Stimulated activated CD8-positive, alpha-beta memory T cell treated with anti-CD3 and anti-CD28 coated beads, Interleukin-4, amount 100 ng/mL, for 24 hours (primary cell): Measurements from ENCODE around the gene DDX47.
"Not testable (repeated sequence)": the region's sequence is repeated elsewhere in the genome, so short reads cannot be mapped to it uniquely, and the experiment has no call there.

Source experiments
- DNase-seq: peaks from one replicate; pipeline ENCODE4 v3.0.0-alpha.2; 2020; ENCODE audit warnings: low read depth

Gene DDX47

GRCh38 chr12:12796928-12797793, 16.0 kb upstream of the DDX47 start:
- no peak for DNase-seq

DNA sequence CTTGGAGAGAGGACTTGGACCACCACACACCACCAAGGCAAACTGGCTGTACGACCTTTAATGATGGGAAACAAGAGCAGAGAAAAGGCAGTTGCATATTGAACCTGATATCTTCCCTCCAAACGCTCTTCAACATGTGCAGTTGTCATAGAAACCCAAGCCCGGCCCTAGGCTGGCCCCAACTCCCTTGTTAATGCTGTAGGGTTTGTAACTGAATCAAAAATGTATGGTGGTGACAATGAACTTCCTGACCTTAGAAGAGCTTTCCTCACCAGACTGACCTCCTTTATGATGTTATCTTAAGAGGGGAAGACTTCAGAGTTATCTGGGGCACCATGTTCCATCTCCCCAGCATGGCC, 15.4 kb upstream of the DDX47 start:
- no peak for DNase-seq

- DNase-seq, result no peak
Observed at GRCh38 chr12:12798480-12798879, 14.7 kb upstream of the DDX47 start.

GRCh38 chr12:12799163-12799920, 13.8 kb upstream of the DDX47 start:
- DNase-seq, result no peak

GRCh38 chr12:12800406-12801180, 12.6 kb upstream of the DDX47 start:
- DNase-seq, result no peak

GRCh38 chr12:12801656-12802055, 11.5 kb upstream of the DDX47 start:
- DNase-seq, result not testable (repeated sequence)

GRCh38 chr12:12803186-12803585, 10.0 kb upstream of the DDX47 start:
- no peak for DNase-seq

GRCh38 chr12:12804011-12804410, 9.1 kb upstream of the DDX47 start:
- DNase-seq, result no peak

GRCh38 chr12:12804432-12804886, 8.7 kb upstream of the DDX47 start:
- DNase-seq, result no peak

DNA sequence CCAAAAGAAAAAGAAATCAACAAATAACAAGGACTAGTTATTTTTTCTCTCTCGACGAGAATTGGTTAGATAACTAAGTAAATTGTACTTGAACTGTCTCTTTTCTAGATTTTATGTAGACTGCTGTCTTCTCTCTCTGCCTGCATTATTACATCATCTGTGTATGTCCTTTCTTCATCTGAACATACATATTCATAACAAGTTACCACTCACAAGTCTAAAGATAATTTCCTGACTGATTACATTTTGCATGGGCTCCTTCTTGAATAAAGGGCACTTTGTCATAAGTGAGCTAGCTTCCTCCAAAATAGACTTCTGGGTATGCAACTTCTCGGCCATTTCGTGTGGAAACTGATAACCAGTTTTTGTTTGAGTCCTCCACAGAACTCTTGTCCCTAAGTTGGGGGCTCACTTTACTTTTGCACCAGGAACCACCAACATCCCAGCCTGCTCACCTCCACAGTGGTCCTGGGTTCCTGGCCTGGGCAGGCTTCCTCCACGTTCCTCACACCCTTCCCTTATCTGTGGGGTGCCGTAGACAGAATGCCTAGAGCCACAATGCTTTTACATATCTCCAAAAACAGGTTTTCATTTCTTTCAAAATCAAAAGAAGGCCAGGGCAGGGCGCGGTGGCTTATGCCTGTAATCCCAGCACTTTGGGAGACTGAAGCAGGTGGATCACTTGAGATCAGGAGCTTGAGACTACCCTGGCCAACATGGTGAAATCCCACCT, 6.2 kb upstream of the DDX47 start:
- no peak for DNase-seq

DNA sequence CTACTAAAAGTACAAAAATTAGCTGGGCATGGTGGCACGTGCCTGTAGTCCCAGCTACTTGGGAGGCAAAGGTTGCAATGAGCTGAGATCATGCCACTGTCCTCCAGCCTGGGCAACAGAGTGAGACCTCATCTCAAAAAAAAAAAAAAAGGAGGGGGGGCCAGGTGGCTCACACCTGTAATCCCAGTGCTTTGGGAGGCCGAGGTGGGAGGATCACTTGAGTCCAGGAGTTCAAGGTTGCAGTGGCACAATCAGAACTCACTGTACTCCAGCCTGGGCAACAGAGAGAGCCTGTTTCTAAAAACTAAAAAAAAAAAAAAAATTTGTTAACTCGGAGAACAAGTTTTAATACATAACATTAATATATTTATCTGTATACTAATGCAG, 5.6 kb upstream of the DDX47 start:
- not testable (repeated sequence) for DNase-seq

- no peak for DNase-seq
Observed at GRCh38 chr12:12807970-12808702, 5.0 kb upstream of the DDX47 start.

DNA sequence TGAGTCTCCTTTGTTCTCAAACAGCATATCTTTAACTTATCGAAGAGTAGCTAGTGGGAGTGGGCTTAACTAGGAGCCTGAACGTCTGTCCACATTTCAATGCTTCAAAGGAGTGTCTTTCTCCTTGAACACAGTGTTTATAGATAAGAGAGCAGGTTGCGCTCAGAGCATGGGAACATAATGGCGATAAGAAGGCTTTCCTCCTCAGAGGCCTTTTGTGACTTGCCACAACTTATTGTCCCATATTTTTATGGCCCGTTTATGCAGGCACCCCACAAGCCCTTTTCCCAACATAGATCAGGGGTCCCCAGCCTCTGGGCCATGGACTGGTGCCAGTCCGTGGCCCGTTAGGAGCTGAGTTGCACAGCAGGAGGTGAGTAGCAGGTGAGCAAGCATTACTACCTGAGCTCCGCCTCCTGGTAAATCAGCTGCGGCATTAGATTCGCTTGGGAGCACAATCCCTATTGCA, 2.6 kb upstream of the DDX47 start:
- no peak for DNase-seq

- no peak for DNase-seq
Observed at GRCh38 chr12:12811343-12811742, 1.8 kb upstream of the DDX47 start.

DNA sequence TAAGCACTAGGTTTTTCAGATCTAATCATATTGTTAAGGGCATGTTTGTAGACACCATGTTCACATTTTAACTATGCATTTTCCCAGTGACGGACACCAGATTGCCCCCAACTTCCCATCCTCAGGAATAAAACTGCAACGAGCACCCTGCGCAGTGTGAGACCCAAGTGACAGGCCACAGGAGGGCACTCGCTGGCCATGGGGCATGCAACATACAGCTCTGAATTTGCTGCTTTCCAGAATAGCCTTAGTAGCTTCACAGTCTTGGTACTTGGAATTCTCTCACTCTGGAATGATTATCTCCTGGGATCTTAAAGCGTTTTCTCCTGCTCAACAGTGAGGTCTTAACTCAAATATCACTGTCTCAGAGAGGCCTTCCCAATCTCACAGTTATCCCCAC, 972 bp upstream of the DDX47 start:
- no peak for DNase-seq

- DNase-seq, result no peak
Observed at GRCh38 chr12:12812618-12813119, 477 bp upstream of the DDX47 start.

DNA sequence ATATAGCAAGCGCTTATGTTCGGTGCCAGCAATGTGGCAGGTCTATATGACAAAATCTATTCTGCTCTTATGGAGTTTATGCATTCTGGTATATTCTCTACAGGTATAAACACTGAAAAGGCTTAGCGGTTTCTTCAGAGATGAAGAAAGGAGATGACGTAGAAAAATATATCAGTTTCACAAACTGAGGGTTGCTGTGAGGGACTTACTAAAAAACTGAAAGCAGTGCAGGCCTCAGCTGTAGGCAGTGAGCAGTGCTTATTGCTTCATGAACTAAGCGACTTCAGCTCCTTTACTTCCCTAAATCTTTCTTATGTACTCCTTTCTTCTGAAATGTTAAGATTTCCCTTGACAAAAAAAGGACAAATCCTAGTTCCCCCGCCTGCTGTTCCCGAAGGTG, 4.5 kb downstream of the DDX47 start:
- DNase-seq, result no peak

DNA sequence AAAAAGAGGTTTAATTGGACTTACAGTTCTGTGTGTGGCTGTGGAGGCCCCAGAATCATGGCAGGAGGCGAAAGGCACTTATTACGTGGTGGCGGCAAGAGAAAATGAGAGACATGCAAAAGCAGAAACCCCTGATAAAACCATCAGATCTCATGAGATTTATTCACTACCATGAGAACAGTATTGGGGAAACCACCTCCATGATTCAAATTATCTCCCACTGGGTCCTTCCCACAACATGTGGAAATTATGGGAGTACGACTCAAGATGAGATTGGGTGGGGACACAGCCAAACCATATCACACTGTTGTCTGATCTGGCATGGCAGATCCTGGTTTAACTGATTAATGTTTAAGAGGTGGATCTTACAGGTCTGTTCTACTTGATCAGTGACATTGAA, 5.6 kb downstream of the DDX47 start:
- DNase-seq, result no peak

- no peak for DNase-seq
Observed at GRCh38 chr12:12819221-12819620, 6.1 kb downstream of the DDX47 start.

DNA sequence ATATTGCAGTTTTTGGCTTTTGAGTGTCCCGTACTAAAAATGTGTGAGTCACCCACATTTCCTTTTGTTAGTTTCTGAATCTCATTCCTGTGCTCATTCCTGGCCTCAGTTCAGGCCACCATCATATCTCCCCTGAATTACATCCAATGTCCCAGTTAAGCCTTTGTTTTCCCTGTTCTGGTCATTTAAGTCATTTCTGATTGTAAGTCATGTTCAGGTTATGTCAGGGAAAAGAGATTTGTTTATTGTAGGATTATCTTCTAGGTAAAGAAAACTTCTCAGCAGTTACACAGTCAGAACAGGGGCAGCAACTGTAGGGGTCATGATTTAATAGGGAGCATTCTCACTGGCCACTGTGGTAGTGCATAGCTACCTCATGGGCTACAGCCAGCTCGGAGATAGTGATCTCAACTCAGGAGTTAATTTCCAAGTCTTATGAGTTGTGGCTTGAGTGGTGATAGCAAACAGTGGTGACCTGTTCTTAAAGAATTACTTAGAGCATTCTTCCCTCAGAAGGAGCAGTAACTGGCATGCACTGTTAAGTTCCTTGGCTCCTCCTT, 6.7 kb downstream of the DDX47 start:
- DNase-seq, result no peak

DNA sequence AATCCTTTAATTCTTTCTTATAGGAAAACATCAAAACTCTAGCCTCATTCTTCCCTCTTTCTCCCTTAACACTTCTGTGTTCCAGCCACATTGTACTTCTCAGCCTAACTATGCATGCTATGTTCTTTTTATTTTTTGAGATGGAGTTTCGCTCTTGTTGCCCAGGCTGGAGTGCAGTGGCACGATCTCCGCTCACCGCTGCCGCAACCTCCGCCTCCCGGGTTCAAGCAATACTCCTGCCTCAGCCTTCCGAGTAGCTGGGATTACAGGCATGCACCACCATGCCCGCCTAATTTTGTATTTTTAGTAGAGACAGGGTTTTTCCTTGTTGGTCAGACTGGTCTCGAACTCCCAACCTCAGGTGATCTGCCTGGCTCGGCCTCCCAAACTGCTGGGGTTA, 7.2 kb downstream of the DDX47 start:
- DNase-seq, result not testable (repeated sequence)
